Liver (tissue), 3 donors: ENCODE measurements around the gene HSPA12A.

Experiments
- CTCF ChIP-seq: fragments of 150-350 bp; IDR thresholded peaks from 2 replicates; pipeline ENCODE4 v1.5.1; 2017; ENCODE audit warnings: improper control_type of control experiment, low read depth, low read length; ENCODE audit not compliant: missing input control
- NR2F2 ChIP-seq: IDR thresholded peaks from 2 replicates; pipeline ENCODE4 v1.6.1; 2016; ENCODE audit warnings: antibody characterized with exemption
- RAD21 ChIP-seq, 2 donors: IDR thresholded peaks; 2 replicates each; pipeline ENCODE4 v1.6.1; 2016; ENCODE audit warnings: antibody characterized with exemption in 2 of 2, mild to moderate bottlenecking in 2 of 2
- REST ChIP-seq: IDR thresholded peaks from 2 replicates; pipeline ENCODE4 v1.6.1; 2016; ENCODE audit warnings: antibody characterized with exemption, mild to moderate bottlenecking
- RXRA ChIP-seq, 2 donors: IDR thresholded peaks; 2 replicates each; pipeline ENCODE4 v1.6.1; 2017 to 2018; ENCODE audit warnings: antibody characterized with exemption in 2 of 2, mild to moderate bottlenecking in 1 of 2
- YY1 ChIP-seq: IDR thresholded peaks from 2 replicates; pipeline ENCODE4 v1.6.1; 2016; ENCODE audit warnings: antibody characterized with exemption, mild to moderate bottlenecking
- ZBTB33 ChIP-seq: IDR thresholded peaks from 2 replicates; pipeline ENCODE4 v1.6.1; 2016; ENCODE audit warnings: antibody characterized with exemption
- TF ChIP-seq, protein P1 (sequence below): IDR thresholded peaks from 2 replicates; pipeline ENCODE4 v1.6.1; 2016; ENCODE audit warnings: antibody characterized with exemption
- donor health status: healthy.
- donor health status: healthy.

DNA sequence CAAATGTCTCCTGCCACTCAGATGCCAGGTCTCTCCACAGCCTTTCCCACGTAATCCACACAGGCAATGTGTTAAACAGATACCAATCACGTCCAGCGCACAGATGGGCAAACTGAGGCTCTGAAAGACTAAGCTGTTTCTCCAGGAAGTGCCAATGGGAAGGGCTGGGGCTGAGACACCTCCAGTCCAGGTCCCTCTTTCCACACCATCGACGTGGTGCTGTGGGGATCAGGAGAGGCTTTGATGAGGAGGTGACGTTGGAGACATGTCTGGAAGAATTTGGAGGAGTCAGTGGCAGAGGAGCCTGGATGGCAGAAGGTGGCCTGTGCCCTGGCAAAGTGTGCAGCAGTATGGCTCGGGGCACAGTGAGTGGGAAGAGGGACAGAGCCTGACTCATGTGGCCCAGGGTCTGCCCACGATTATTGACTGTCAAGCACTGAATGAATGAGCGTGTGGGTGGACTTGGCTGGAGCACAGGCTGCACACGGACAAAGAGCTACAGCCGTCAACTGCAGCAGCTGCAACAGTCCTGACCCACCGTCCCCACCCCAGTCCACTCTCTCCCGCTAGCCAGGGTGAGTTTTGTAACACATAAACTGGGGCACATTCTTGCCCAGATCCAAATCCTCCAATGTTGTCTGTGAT lies 40.8 kb upstream of the HSPA12A start:
- TF ChIP-seq NR2F2 (no peak), CTCF (no peak), RAD21 (IDR thresholded peaks at IDR 0.05) (no peak), REST (no peak), YY1 (no peak), RXRA (IDR thresholded peaks at IDR 0.05) (no peak), ZBTB33 (no peak)
- TF ChIP-seq, protein P1, sequence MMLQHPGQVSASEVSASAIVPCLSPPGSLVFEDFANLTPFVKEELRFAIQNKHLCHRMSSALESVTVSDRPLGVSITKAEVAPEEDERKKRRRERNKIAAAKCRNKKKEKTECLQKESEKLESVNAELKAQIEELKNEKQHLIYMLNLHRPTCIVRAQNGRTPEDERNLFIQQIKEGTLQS = no peak
